CD4-positive, alpha-beta T cell (primary cell): ENCODE data around the gene BLTP2. TPM values are rescaled to one million over a fixed set of nuclear protein-coding genes. Genes with fewer than 3 reads are reported as not detected.

ENCODE experiments used
- ATAC-seq: fragments of 200-7000 bp; cut with Tn5 transposase; one replicate; pipeline ENCODE4 v1.10.0; 2022; ENCODE audit warnings: mild to moderate bottlenecking; ENCODE audit not compliant: poor library complexity
- CTCF ChIA-PET: fragments of 350-600 bp; sonication (Branson Sonifier 250); formaldehyde crosslinking; loops from one replicate; lab custom pipeline; 2021; ENCODE audit warnings: antibody characterized with exemption, inconsistent platforms; lab: Charles Lee
- POLR2A ChIA-PET: fragments of 350-600 bp; sonication (Branson Sonifier 250); formaldehyde crosslinking; loops from one replicate; lab custom pipeline; 2021; ENCODE audit warnings: antibody characterized with exemption, inconsistent platforms; lab: Charles Lee
- DNase-seq, 14 experiments: peaks; one replicate each; pipeline ENCODE4 v3.0.0-alpha.2; 2013 to 2020; ENCODE audit warnings: mixed read lengths in 2 of 14
- H3K27ac ChIP-seq, 2 donors: one replicate each; pipeline versions ENCODE4 v1.5.1 to v1.7.0; 2013; ENCODE audit warnings: low read length in 2 of 2, low read depth in 1 of 2, mild to moderate bottlenecking in 1 of 2
- H3K27me3 ChIP-seq, 2 experiments: 1 replicate in 1 of 2; 2 replicates in 1 of 2; pipeline versions ENCODE4 v1.6.1 to v1.7.0; 2013; ENCODE audit warnings: low read length in 2 of 2, control low read depth in 1 of 2, mild to moderate bottlenecking in 1 of 2, moderate library complexity in 1 of 2; ENCODE audit not compliant: insufficient read depth in 2 of 2, control insufficient read depth in 1 of 2
- H3K36me3 ChIP-seq: one replicate; pipeline ENCODE4 v1.6.1; 2013; ENCODE audit warnings: low read length, control low read depth; ENCODE audit not compliant: insufficient read depth
- H3K4me1 ChIP-seq: one replicate; pipeline ENCODE4 v1.6.1; 2013; ENCODE audit warnings: low read length, control low read depth; ENCODE audit not compliant: insufficient read depth
- H3K4me3 ChIP-seq: one replicate; pipeline ENCODE4 v1.5.1; 2013; ENCODE audit warnings: mild to moderate bottlenecking, low read length, moderate library complexity
- H3K9me3 ChIP-seq, 2 experiments: 1 replicate in 1 of 2; 2 replicates in 1 of 2; pipeline versions ENCODE4 v1.6.1 to v1.7.0; 2013; ENCODE audit warnings: low read length in 2 of 2, mild to moderate bottlenecking in 2 of 2, control low read depth in 1 of 2, moderate library complexity in 1 of 2; ENCODE audit not compliant: control insufficient read depth in 1 of 2, insufficient read depth in 1 of 2
- H3K27ac Mint-ChIP-seq: one replicate; pipeline ENCODE4 v1.8.0; 2020; ENCODE audit warnings: mixed read lengths
- H3K27me3 Mint-ChIP-seq: one replicate; pipeline ENCODE4 v1.8.0; 2021; ENCODE audit warnings: mixed read lengths
- H3K36me3 Mint-ChIP-seq: one replicate; pipeline ENCODE4 v1.8.0; 2021; ENCODE audit warnings: low read depth, mixed read lengths
- H3K4me1 Mint-ChIP-seq: one replicate; pipeline ENCODE4 v1.8.0; 2021; ENCODE audit warnings: low read depth, mixed read lengths
- H3K4me3 Mint-ChIP-seq: one replicate; pipeline ENCODE4 v1.8.0; 2020; ENCODE audit warnings: mild to moderate bottlenecking, mixed read lengths
- H3K9me3 Mint-ChIP-seq: one replicate; pipeline ENCODE4 v1.8.0; 2020; ENCODE audit warnings: mixed read lengths
- intact Hi-C, 2 experiments: fragments of 100-400 bp; cut with DNase I in 1 of 2; cut with micrococcal nuclease in 1 of 2; formaldehyde crosslinking; loops; one replicate each; pipeline versions ENCODE4 v1.15.1 to v1.9.0; 2023 to 2025; cut with DNase I, micrococcal nuclease
- total RNA-seq, 174 experiments: library from RNA in 2 of 174; stranded (reverse) in 2 of 174; gene quantifications; one replicate each; pipeline ENCODE4 v1.2.3 and lab custom pipeline; 2021 to 2026
- TF ChIP-seq, protein P1 (sequence below): fragments of 200-600 bp; IDR thresholded peaks from one replicate; pipeline ENCODE4 v1.8.0; 2022; ENCODE audit warnings: antibody characterized with exemption, mild to moderate bottlenecking

The BLTP2 gene
- total RNA-seq, 2 experiments from 2014 or later, result 120 to 124 TPM

DNA sequence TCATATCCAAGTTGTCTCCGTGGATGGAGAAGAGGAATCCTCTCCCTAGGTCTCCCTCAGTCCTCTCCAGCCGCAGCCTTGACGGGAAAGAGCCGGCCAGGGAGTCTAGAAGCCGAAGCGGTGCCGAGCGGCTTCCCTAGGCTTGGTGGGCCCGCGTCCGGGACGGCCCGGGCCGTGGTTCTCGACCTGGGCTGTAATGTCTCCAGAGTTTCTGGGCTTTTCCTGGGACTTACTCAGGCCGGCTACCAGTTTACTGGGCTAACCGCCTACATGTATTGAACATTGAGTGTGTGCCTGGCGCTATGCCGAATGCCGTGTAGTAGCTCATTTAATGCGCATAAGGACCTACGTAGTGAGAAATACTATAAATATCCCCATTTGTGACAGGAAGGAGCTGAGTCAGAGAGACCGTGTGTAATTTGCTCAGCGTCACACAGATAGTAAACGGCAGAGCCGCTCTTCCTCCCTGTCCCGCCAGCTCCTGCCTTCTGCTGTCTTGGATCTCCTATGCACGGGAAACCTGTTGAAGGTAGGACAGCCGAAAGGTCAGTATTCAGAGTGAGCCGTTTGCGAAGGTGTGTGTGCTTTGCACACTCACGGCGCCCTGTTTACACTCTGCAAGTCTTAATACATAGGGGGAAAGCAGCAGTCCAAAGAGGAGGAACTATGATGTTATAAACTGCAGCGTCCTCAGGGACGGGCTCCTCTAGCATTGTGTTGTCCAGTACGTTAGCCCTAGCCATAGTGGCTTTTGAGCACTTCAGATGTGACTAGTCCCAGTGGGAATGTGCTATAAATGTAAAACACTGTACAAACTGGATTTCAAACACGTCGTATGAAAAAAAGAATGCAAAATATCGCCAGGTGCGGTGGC, 45.4 kb downstream of the BLTP2 start:
- H3K27ac Mint-ChIP-seq, result peak overlapping the region; percentile 94
- H3K9me3 Mint-ChIP-seq, result no peaks in the 10 kb centered on the region
- Histone ChIP-seq H3K9me3 (no peaks in the 10 kb centered on the region), H3K27ac (peak overlapping the region; percentile 92 to 99), H3K36me3 (no peaks in the 10 kb centered on the region), H3K4me3 (peak overlapping the region; percentile 60), H3K27me3 (no peaks in the 10 kb centered on the region), H3K4me1 (peaks cover 20% of the 10 kb centered on the region)
- peak overlapping the region; percentile 90 for H3K4me3 Mint-ChIP-seq
- ChIA-PET POLR2A (interaction anchor here (0.7 to 3.6 kb wide), 24 partner anchors 9 to 352 kb away, joined by 3 to 70 read pairs (median 5); partner anchors contain the start of genes ALDOC, BLTP2, IFT20 and PHF12), CTCF (interaction anchor here (0.8 to 1.3 kb wide), 3 partner anchors 13 to 62 kb away, joined by 3 to 5 read pairs (median 4); partner anchors contain the start of genes SDF2 and SUPT6H)
- TF ChIP-seq, protein P1, sequence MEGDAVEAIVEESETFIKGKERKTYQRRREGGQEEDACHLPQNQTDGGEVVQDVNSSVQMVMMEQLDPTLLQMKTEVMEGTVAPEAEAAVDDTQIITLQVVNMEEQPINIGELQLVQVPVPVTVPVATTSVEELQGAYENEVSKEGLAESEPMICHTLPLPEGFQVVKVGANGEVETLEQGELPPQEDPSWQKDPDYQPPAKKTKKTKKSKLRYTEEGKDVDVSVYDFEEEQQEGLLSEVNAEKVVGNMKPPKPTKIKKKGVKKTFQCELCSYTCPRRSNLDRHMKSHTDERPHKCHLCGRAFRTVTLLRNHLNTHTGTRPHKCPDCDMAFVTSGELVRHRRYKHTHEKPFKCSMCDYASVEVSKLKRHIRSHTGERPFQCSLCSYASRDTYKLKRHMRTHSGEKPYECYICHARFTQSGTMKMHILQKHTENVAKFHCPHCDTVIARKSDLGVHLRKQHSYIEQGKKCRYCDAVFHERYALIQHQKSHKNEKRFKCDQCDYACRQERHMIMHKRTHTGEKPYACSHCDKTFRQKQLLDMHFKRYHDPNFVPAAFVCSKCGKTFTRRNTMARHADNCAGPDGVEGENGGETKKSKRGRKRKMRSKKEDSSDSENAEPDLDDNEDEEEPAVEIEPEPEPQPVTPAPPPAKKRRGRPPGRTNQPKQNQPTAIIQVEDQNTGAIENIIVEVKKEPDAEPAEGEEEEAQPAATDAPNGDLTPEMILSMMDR, result no peak
- H3K4me1 Mint-ChIP-seq, result peaks cover 24% of the 10 kb centered on the region
- intact Hi-C loops, result loop anchor here (1.0 to 2.0 kb wide), 5 partner anchors 23 to 51 kb away; partner anchors contain the start of genes ALDOC (in 1 of the 2), BLTP2 (in 1 of the 2) and PIGS (in 1 of the 2)
- ATAC-seq (peak; percentile 63), DNase-seq (peak in 13 of 14 experiments; percentile 36 to 87 (median 57))
- peaks cover 13% of the 10 kb centered on the region for H3K36me3 Mint-ChIP-seq
- H3K27me3 Mint-ChIP-seq, result no peaks in the 10 kb centered on the region

DNA sequence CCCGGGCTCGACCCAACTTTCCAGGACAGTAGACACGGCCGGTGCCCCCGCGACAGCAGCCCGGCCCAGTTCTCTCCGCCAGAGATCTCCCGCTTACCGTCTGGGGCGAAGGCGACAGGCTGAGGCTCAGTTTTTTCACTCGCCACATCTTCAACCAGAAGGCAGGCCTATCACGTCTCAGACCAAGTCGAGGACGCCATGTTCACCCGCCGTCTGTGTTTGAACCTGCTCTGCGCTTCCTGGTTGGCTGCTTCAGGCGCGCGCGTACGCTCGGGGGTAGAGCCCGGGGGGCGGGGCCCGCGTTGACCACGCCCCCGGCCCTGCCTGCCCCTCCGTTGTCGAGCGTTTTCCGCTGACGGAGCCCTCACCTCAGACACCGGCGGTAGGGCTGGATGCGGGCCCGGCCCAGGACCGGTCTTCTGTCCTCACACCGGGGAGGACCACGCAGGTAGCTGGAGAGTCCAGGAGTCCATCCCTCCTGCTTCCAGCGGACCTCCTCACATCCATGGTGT, 46.1 kb downstream of the BLTP2 start, which contains the start of gene SPAG5:
SPAG5 (minus strand) TSS at position 227 of the 512 bp plus-strand sequence; CDS start at position 148, 79 bp downstream.
- H3K4me3 Mint-ChIP-seq, result peak within 1 kb of the TSS; percentile 90
- TF ChIP-seq, protein P1, result no peak
- peaks cover 20% of the 10 kb centered on the region for H3K4me1 ChIP-seq
- ATAC-seq, result peak; percentile 89
- DNase-seq, result peak; percentile 89 to 98 (median 95)
- ChIA-PET POLR2A (interaction anchor here (0.9 to 3.6 kb wide), 22 partner anchors 10 to 353 kb away, joined by 3 to 70 read pairs (median 5); partner anchors contain the start of genes ALDOC, BLTP2, IFT20 and PHF12), CTCF (interaction anchor here (0.8 to 1.2 kb wide), 2 partner anchors 50 to 63 kb away, joined by 4 to 5 read pairs; partner anchors contain the start of genes SDF2 and SUPT6H)
- H3K36me3 Mint-ChIP-seq, result peaks cover 13% of the 10 kb centered on the region
- no peaks in the 10 kb centered on the region for H3K27me3 ChIP-seq
- peak within 1 kb of the TSS; percentile 92 to 99 for H3K27ac ChIP-seq
- no peaks in the 10 kb centered on the region for H3K36me3 ChIP-seq
- no peaks in the 10 kb centered on the region for H3K9me3 ChIP-seq
- peaks cover 24% of the 10 kb centered on the region for H3K4me1 Mint-ChIP-seq
- H3K27ac Mint-ChIP-seq, result peak within 1 kb of the TSS; percentile 94
- intact Hi-C loops, result loop anchor here (1.0 to 2.0 kb wide), 7 partner anchors 22 to 50 kb away; partner anchors contain the start of genes ALDOC (in 1 of the 2), BLTP2 (in 1 of the 2) and PIGS (in 1 of the 2)
- no peaks in the 10 kb centered on the region for H3K9me3 Mint-ChIP-seq
- peak within 1 kb of the TSS; percentile 60 for H3K4me3 ChIP-seq
- H3K27me3 Mint-ChIP-seq, result no peaks in the 10 kb centered on the region

DNA sequence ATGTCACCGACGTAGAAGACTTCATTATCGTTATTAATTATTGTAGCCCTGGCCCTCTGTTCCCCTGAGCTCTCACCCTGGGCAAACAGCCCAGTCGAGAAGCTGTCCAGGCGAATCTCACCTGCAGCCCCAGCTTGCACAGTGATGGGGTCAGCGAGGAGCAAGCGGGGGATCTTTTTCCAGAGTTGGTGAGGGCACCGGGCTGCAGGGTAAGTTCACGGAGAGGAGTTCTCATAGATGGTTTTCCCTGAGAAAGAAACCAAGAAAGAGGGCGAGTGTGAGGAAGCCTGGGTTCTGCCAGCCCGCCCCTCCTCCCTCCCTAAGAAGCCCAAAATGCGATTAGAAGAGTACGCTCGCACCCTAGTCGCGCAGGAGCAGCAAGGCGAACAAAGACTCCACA, 46.6 kb downstream of the BLTP2 start:
- no peak for ATAC-seq

More for the DNA sequence above, 46.6 kb downstream of the BLTP2 start:
- Histone ChIP-seq H3K36me3 (no peaks in the 10 kb centered on the region), H3K4me1 (peaks cover 20% of the 10 kb centered on the region), H3K27me3 (no peaks in the 10 kb centered on the region), H3K9me3 (no peaks in the 10 kb centered on the region), H3K27ac (peak overlapping the region in 1 of 2 donors; percentile 52), H3K4me3 (peak overlapping the region; percentile 60)
- H3K4me1 Mint-ChIP-seq, result peaks cover 24% of the 10 kb centered on the region
- no peaks in the 10 kb centered on the region for H3K27me3 Mint-ChIP-seq
- peaks cover 13% of the 10 kb centered on the region for H3K36me3 Mint-ChIP-seq
- DNase-seq, result peak in 1 of 14 experiments; percentile 23
- ChIA-PET POLR2A (interaction anchor here (1.3 to 3.6 kb wide), 7 partner anchors 20 to 128 kb away, joined by 3 to 70 read pairs (median 7); partner anchors contain the start of genes ALDOC and PIGS), CTCF (no interaction called here)
- TF ChIP-seq, protein P1, result no peak
- peak overlapping the region; percentile 94 for H3K27ac Mint-ChIP-seq
- no peaks in the 10 kb centered on the region for H3K9me3 Mint-ChIP-seq
- peak overlapping the region; percentile 90 for H3K4me3 Mint-ChIP-seq
- intact Hi-C loops, result loop anchor here (1.0 to 2.0 kb wide), 5 partner anchors 21 to 50 kb away; partner anchors contain the start of genes ALDOC (in 1 of the 2) and BLTP2 (in 1 of the 2)
